ENCODE measurements around the gene SYNGR3.

- TF ChIP-seq EZH2 (IDR thresholded peaks at IDR 0.05) (no peak), POLR2AphosphoS5 (IDR thresholded peaks at IDR 0.05; ENCODE audit: borderline replicate concordance, low read depth, low read length) (peak; percentile 85; the same call in 1 of the 2 replicates), FOXP2 (optimal IDR thresholded peaks at IDR 0.05; ENCODE audit: control extremely low read depth, extremely low read length, insufficient read depth) (no peak)
These were observed 30.3 kb upstream of the SYNGR3 start, which contains the start of gene NDUFB10 for GRCh38 chr16:1959269-1960039.
